MM.1S (cell line): ENCODE data around the gene ADARB2.
"Not testable (repeated sequence)": the region's sequence is repeated elsewhere in the genome, so short reads cannot be mapped to it uniquely, and the experiment has no call there.

Source experiments
- DNase-seq: peaks from one replicate; pipeline ENCODE4 v3.0.0-alpha.2; 2015
- H2AFZ ChIP-seq: fragments of 300-600 bp; sonication (generic); 2 replicates; pipeline ENCODE4 v1.6.0; 2016; ENCODE audit warnings: antibody characterized with exemption, low read length
- H3F3A ChIP-seq: fragments of 300-600 bp; sonication (generic); 2 replicates; pipeline ENCODE4 v1.6.1; 2016; ENCODE audit warnings: mild to moderate bottlenecking, antibody characterized with exemption, low read length, moderate library complexity, mixed read lengths; ENCODE audit not compliant: insufficient read depth
- H3K27ac ChIP-seq: fragments of 300-600 bp; sonication (generic); 2 replicates; pipeline ENCODE4 v1.5.1; 2016; ENCODE audit warnings: mild to moderate bottlenecking, low read length
- H3K27me3 ChIP-seq: fragments of 300-600 bp; sonication (generic); replicated peaks from 2 replicates; pipeline ENCODE4 v1.6.0; 2016; ENCODE audit warnings: low read length; ENCODE audit not compliant: insufficient read depth
- H3K36me3 ChIP-seq: fragments of 300-600 bp; sonication (generic); replicated peaks from 2 replicates; pipeline ENCODE4 v1.6.1; 2016; ENCODE audit warnings: mild to moderate bottlenecking, low read length, mixed read lengths; ENCODE audit not compliant: insufficient read depth
- H3K4me1 ChIP-seq: fragments of 300-600 bp; sonication (generic); 2 replicates; pipeline ENCODE4 v1.6.1; 2016; ENCODE audit warnings: low read length, mixed read lengths
- H3K4me2 ChIP-seq: fragments of 300-600 bp; sonication (generic); 2 replicates; pipeline ENCODE4 v1.6.0; 2016; ENCODE audit warnings: low read depth, low read length
- H3K4me3 ChIP-seq: fragments of 300-600 bp; sonication (generic); 2 replicates; pipeline ENCODE4 v1.5.1; 2016; ENCODE audit warnings: low read length, mixed read lengths
- H3K79me2 ChIP-seq: fragments of 300-600 bp; sonication (generic); 2 replicates; pipeline ENCODE4 v1.6.1; 2016; ENCODE audit warnings: mixed run types, low read length, mixed read lengths
- H3K9ac ChIP-seq: fragments of 300-600 bp; sonication (generic); 2 replicates; pipeline ENCODE4 v1.6.1; 2016; ENCODE audit warnings: low read length, mixed read lengths
- H3K9me2 ChIP-seq: fragments of 300-600 bp; sonication (generic); replicated peaks from 2 replicates; pipeline ENCODE4 v1.6.1; 2016; ENCODE audit warnings: mild to moderate bottlenecking, low read length, mixed read lengths; ENCODE audit not compliant: insufficient read depth
- H3K9me3 ChIP-seq: fragments of 300-600 bp; sonication (generic); replicated peaks from 2 replicates; pipeline ENCODE4 v1.6.1; 2016; ENCODE audit warnings: mild to moderate bottlenecking, low read length, mixed read lengths; ENCODE audit not compliant: insufficient read depth
- H4K20me1 ChIP-seq: fragments of 300-600 bp; sonication (generic); 2 replicates; pipeline ENCODE4 v1.6.1; 2016; ENCODE audit warnings: mild to moderate bottlenecking, low read length, moderate library complexity, mixed read lengths; ENCODE audit not compliant: insufficient read depth
- CTCF ChIP-seq: fragments of 300-600 bp; sonication (generic); IDR thresholded peaks from 2 replicates; pipeline ENCODE4 v1.5.1; 2016; ENCODE audit warnings: antibody characterized with exemption, low read length, mixed read lengths
- EZH2 ChIP-seq: fragments of 300-600 bp; sonication (generic); optimal IDR thresholded peaks from 2 replicates; pipeline ENCODE3; 2017; ENCODE audit warnings: low read depth, mild to moderate bottlenecking, antibody characterized with exemption, low read length, mixed read lengths
- EZH2phosphoT487 ChIP-seq: fragments of 300-600 bp; sonication (generic); IDR thresholded peaks from 2 replicates; pipeline ENCODE4 v1.6.1; 2018; ENCODE audit warnings: antibody characterized with exemption, low read length

ADARB2 gene

DNA sequence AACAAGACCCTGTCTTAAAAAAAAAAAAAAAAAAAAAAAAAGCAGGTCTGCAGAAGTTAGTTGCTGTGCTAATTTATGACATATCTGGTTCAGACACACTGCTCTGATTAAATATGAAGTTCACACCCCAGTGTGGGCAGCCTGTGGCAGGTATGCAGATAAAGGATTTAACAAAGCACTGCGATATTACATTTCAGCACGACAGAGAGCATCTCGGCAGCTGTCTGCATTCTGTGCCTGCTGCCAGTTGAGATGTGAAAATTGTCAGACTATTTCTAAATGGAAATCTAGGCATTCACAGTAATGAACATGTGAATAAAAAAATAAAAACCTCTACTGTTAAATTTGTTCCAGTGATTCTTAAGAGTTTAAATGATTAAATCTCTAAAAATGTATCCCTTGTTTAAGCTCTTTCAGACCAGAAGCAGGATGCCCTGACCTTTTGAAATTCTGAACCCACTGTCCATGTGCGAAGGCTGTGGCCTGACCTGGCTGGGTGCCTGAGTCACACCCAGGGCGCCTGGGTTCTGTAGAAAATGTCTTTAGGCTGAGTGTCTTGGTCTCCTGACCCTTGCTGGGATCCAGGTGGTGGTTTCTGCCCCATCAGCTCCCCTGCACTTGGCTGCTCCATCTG, 408.2 kb downstream of the ADARB2 start:
- no peaks in the 10 kb centered on the region for H3K4me1 ChIP-seq
- no peaks in the 10 kb centered on the region for H3K79me2 ChIP-seq
- no peaks in the 10 kb centered on the region for H3K36me3 ChIP-seq
- no peaks in the 10 kb centered on the region for H3F3A ChIP-seq
- no peaks in the 10 kb centered on the region for H3K9me3 ChIP-seq
- H2AFZ ChIP-seq, result no peak overlapping the region
- H3K4me3 ChIP-seq, result no peak overlapping the region
- no peak for DNase-seq
- H3K4me2 ChIP-seq, result no peak overlapping the region
- H3K9ac ChIP-seq, result no peak overlapping the region
- no peaks in the 10 kb centered on the region for H4K20me1 ChIP-seq
- TF ChIP-seq EZH2phosphoT487 (no peak), EZH2 (no peak), CTCF (no peak)
- H3K27ac ChIP-seq, result no peak overlapping the region
- H3K9me2 ChIP-seq, result no peaks in the 10 kb centered on the region
- H3K27me3 ChIP-seq, result no peaks in the 10 kb centered on the region

- Histone ChIP-seq H3K9me2 (no peaks in the 10 kb centered on the region), H3K27ac (no peak overlapping the region), H3K4me2 (no peak overlapping the region), H2AFZ (no peak overlapping the region), H3K4me1 (no peaks in the 10 kb centered on the region), H3K79me2 (no peaks in the 10 kb centered on the region), H3K36me3 (no peaks in the 10 kb centered on the region), H3K4me3 (no peak overlapping the region), H3K27me3 (no peaks in the 10 kb centered on the region), H3K9me3 (no peaks in the 10 kb centered on the region), H3F3A (no peaks in the 10 kb centered on the region), H4K20me1 (no peaks in the 10 kb centered on the region), H3K9ac (no peak overlapping the region)
- no peak for TF ChIP-seq CTCF
- no peak for TF ChIP-seq EZH2phosphoT487
- no peak for TF ChIP-seq EZH2
- no peak for DNase-seq
Observed at GRCh38 chr10:1328161-1328823, 409.0 kb downstream of the ADARB2 start.

- Histone ChIP-seq H3K9ac (no peak overlapping the region), H3F3A (no peaks in the 10 kb centered on the region), H3K4me3 (no peak overlapping the region), H3K4me1 (no peaks in the 10 kb centered on the region), H3K27me3 (no peaks in the 10 kb centered on the region), H3K9me3 (no peaks in the 10 kb centered on the region), H3K27ac (no peak overlapping the region), H3K9me2 (no peaks in the 10 kb centered on the region), H3K36me3 (no peaks in the 10 kb centered on the region), H4K20me1 (no peaks in the 10 kb centered on the region), H3K79me2 (no peaks in the 10 kb centered on the region), H2AFZ (no peak overlapping the region), H3K4me2 (no peak overlapping the region)
- DNase-seq, result no peak
- TF ChIP-seq CTCF (no peak), EZH2phosphoT487 (no peak), EZH2 (no peak)
Observed at GRCh38 chr10:1327759-1328158, 409.6 kb downstream of the ADARB2 start.

DNA sequence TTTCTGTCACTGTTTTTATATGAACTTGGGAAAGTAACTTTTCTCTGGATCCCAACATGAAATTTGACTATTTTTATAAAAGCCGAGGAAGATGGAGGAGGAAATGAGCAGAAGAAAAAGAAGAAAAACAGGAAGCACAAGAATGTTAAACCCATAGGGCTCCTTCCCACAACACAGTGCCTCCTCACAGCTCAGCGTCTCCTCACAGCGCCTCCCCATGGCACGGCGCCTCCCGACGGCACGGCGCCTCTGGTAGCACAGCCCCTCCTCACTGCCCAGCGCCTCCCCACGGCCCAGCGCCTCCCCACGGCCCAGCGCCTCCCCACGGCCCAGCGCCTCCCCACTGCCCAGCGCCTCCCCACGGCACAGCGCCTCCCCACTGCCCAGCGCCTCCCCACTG, 410.8 kb downstream of the ADARB2 start:
- H4K20me1 ChIP-seq, H3K4me1 ChIP-seq, H2AFZ ChIP-seq, H3K4me3 ChIP-seq, DNase-seq, H3K9me2 ChIP-seq, H3K36me3 ChIP-seq, H3K4me2 ChIP-seq, H3K27ac ChIP-seq, H3K9ac ChIP-seq, H3K27me3 ChIP-seq, H3F3A ChIP-seq, H3K79me2 ChIP-seq, H3K9me3 ChIP-seq: not testable (repeated sequence)
